ENCODE results near the gene MED13L. TPM values are rescaled to one million over a fixed set of nuclear protein-coding genes. Genes with fewer than 3 reads are reported as not detected.
"Not testable (repeated sequence)": the region's sequence is repeated elsewhere in the genome, so short reads cannot be mapped to it uniquely, and the experiment has no call there.

The MED13L gene
- total RNA-seq, 1 donor from 2014 or later: 169 TPM

- no peak for DNase-seq
Observed at GRCh38 chr12:116009805-116010204, 267.7 kb downstream of the MED13L start.

DNA sequence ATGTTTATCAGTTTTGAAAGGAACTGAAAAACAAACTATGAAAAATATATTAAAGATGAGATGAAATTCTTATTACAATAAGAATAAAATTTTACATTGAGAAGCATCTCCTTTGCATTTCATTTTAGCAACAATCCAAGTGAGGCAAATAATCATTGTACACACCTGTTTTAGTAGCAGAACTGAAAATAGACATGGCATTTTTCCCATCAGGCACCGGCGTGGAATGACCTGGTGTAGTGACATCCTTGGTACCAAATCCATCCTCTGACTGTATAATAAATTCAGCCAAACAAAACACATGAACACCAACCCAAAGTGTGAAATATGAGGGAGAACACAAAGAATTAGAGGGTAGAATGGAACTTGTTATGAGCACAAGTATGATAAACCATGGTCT is 271.4 kb downstream of the MED13L start:
- DNase-seq: no peak

DNA sequence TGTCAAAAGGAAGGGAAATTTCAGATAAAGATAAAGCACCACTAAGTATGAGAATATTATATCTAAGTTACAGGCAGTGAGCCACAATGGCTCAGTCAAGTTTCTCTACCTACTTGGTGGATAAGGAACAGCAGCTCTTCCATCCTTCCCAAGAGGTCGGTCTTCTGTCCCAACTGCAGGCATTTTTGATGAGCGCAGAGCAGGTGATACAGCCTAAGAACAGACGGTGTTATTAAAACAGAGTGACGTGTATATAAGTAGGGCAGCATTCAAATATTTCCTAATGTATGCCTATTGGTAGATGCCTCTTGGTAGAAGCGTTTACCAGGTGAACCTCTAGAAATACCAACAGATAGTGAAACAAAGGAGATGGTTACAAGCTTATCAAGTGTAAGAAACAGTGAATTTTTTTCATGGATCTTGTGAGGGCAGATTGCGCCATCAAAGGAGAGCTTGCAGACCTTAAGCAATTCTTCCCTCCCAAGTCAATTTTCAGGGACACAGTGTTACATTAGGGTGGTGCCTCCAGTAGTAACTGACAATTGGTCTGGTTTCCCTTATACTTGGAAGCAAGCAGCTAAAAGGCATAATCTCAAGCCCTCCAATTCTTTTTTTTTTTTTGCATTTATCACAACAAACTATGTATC is 274.5 kb downstream of the MED13L start:
- no peak for DNase-seq

DNA sequence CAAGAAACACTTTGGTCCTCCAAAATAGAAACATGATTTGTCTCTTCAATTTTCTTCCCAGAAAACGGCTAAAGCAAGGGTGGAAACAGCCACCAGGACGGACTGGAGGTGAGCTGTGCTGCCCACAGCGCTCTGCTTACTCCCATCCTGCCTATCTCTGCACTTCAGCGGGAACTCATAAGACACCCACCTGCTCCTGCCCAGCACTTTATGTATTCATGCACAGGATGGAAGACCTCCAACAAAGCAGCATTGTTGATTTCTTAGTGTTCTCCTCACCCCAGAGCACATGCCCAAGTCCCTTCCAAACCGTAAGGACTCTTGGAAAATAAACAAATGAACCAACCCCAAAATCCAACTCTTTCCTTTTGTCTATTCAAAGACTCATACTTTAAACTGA is 277.2 kb downstream of the MED13L start:
- DNase-seq: no peak

GRCh38 chr12:115999582-115999981 is 277.9 kb downstream of the MED13L start:
- DNase-seq: no peak

DNA sequence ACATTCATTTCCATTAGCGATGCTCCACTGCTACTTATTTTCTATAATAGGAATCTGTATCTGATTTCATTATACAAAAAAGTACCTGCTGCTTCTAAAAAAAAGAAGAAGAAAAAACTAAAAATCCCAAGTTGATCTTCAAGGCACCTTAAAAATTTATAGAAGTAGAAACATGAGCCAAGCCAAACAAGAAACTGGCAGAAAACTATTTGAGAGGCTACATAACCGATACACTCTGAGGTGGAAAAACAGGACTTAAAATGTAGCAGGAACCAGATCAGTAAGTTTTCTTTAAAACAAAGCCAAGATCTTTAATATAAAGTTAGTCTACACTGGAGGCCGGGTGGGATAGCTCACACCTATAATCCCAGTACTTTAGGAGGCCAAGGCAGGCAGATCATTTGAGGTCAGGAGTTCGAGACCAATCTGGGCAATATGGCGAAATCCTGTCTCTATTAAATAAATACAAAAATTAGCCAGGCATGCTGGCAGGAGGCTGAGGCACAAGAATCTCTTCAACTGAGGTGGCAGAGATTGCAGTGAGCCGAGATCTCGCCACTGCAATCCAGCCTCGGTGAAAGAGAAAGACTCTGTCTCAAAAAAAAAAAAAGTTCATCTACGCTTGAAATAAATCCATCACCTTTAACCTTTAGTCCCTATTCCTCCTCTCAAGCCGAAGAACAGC is 278.6 kb downstream of the MED13L start:
- peak; percentile 22 for DNase-seq

DNA sequence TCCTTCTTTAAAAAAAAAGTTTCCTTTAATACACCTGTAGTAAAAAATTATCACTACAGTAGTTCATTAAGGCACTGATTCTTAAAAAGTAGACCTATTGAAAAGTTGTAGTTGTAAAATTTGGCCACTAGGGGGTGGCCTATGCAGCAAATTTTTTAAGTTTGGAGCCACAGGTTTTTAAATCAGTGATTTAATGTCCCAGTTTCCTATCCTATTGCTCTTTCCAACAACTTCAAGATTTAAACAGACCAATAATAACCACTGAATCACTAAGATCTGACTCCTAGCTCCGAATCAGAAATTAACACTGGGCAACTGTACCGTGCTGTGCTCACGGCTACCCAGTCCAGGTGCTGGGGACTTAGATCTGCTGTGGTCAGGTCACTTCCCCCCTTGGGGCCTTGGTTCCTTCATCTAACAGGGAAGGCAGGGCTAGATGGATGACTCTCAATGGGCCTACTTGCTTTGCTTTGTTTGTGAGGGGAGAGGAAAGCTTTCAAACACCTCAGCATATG is 279.3 kb downstream of the MED13L start:
- peak; percentile 78 for DNase-seq

DNA sequence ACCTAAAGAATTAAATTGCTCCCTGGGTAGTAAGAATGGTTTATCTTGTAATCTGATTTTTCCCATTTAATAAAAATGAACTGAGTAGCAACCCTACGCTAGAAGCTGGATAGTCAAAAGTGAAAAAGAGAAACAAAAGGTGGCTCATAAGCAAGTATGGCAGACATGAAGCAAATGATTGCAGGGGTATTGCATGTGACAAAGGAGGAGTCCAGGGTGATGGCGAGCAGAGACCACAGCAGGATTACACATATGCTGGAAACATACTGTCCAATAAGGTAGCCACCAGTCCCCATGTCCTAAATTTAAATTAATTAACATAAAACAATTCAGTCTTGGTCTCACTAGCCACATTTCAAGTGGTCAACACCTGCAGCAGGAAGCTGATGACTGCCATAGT is 283.8 kb downstream of the MED13L start:
- DNase-seq: no peak

DNA sequence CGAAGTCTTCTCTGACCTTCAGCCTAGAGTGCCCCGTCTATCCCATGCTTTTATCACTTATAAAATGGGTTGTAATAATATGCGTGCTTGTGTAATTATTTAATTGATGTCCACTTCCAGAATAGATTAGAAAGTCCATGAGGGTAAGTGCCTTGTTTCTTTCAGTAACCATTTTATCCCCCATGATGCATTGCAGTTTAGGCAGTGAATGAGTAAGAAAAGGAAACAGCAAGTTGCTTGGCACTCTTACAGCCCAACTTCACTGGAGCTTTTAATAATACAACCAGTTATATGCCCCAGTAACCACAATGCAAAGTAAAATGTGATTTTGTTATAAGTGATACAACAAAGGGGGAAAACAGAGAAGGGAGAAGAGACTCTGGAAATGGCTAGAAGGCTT is 287.3 kb downstream of the MED13L start:
- DNase-seq: no peak

DNA sequence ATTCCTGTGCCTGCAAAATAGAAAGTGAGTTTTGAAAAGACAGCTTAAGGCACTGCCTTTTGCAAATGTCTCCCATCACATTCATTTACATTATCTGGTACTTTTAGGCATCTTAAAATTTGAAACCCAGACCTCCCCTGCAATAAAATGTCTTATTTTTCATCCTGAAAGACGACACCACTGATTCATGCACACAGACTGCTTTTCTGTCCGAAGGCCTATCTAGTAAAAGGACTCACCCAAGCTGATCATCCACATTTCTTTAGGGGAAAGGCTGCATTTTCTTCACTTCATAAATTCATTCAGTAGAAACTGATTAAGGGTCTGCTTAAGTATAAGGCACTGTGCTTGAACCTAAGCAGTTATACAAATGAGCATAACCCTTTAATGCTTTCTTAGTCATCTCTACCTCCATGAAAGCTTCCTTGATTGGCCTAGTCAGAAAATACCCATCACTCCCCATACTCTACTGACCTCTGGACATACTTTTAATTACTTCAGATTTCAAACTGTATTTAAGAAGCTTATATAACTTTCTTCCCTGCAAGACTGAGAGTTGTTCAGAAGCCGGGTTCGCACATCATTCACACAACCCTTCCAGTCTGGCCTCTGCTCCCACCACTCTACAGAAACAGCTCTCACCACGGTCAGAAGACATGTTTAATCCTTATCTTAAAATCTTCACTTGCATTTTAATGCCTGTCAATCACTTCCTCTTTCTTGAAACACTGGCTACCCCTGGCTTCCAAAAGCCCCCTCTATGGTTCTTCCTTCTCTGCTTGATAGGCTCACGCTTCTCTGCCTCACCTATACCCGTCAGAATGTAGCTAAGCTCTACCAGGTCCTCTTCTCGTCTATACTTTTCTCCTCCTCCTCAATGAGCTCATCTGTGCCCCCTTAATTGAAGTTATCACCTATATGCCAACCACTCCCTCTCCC is 288.6 kb downstream of the MED13L start:
- no peak for DNase-seq

DNA sequence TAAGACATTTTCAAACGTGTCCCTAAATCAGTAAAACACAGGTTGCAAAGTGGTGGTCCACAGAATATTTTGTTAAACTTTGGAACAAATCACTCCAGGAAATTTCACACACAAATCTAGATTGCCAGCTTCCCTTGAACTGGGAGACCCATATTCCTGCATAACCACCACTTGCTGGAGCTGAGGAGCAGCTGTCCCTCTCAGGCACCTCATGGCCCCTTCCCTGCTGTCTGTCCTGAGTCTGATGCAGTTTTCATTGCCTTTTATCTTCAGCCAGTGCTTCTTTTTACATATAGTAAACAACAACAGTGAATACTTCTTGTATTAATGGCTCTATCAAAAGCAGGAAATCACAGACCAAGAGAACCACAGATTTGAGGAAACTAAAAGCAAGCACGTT is 289.3 kb downstream of the MED13L start:
- DNase-seq: no peak

- no peak for DNase-seq
Observed at GRCh38 chr12:115984616-115985015, 292.9 kb downstream of the MED13L start.

GRCh38 chr12:115983226-115983798 is 294.2 kb downstream of the MED13L start:
- no peak for DNase-seq

- DNase-seq: no peak
Observed at GRCh38 chr12:115980339-115980738, 297.2 kb downstream of the MED13L start.

GRCh38 chr12:115979851-115980250 is 297.6 kb downstream of the MED13L start:
- DNase-seq: no peak

DNA sequence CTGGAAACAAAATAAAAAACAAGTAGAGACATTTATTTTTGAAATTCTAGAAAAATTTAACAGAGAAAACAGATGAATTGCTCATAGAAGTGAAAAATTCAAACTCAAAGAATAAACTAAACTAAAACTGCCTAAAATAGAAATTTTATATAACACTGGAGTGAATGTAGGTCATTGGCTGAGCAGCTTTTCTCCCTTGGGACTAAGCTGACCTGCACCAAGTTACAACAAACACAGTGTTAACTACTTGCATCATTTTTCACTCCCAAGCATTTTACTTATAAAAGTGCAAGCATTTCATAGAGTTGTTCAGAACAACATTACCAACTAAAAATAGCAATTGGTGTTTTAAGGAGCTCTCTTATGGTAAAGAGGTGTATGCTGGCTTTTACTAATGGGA is 298.1 kb downstream of the MED13L start:
- DNase-seq: no peak

DNA sequence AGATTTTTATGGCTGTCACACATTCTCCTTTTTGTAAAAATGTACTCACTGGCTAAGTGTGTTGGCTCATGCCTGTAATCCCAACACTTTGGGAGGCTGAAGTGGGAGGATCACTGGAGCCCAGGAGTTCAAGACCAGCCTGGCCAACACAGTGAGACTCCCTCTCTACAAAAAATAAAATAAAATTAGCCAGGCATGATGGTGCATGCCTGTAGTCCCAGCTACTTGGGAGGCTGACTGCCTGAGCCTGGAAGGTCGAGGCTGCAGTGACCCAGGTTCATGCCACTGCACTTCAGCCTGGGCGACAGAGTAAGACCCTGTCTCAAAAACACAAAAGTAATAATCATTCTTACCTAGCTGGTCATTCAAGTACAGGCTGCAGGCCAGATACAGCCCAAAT is 300.7 kb downstream of the MED13L start:
- DNase-seq: not testable (repeated sequence)

DNA sequence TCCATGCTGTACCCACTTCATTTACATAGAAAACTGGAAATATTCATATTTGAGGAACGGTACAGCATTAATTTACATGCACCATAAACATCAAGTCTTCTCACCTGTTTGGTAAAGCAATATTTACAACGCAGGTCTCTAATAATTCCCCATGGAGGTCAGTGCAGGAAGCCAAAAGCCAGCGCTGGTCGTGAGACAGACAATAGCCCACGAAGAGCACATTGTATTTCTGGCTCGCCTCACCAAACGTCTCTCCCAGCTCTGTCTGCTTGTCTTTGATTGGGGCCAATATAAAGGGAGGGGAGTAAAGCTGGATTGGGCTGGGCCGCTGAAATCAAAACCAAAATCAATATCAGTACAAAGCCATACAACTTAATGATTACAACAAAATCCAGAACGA is 302.1 kb downstream of the MED13L start:
- no peak for DNase-seq

DNA sequence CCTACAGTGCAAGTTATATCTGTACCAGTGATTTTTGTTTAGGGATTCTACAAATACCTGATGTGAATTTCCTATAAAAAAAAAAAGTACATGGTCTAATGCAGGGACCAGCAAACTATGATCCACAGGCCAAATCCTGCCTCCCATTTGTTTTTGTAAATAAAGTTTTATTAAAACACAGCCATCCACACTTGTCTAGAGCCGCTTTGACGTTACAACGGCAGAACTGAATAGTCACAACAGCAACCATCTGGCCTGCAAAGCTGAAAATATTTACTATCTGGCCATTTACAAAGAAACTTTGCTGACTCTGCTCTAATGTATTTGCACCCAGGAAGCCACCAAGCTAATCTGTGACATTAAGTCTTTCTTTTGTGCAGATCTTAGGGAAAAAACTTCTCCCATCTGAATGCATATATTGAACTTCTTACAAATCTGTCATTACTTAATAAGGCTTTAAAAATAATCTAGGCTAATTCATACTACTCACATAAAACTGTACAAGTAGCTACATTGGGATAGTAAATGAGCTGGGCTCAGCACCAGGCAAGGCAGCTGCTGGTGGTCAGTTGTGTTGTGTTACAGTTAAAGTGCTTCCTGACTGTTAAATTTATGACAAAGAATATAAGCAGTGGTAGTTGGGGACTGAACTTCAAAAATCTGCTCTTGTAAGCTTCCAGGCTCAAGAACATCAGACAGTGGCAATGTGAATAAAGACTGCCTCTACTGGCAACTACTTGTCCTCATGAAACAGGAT is 303.3 kb downstream of the MED13L start:
- no peak for DNase-seq

DNA sequence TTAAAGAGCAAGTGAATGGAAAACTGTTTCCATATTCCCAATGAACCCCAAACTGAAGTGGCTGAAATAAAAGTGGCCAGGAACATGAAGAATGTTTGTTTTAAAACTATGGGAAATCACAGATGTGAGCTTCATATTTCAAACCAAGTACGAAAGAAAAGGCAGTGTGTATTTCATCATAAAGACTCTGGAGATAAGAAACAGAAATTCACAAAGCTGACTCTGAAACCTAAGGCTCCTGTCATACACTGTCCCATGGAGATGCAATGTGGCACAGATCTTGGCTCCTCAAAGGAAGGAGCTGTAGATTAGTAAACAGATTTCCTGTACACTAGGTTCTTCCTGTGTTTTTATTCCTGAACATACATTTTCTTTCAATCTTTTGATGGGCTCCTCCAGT is 304.4 kb downstream of the MED13L start:
- DNase-seq: no peak

DNA sequence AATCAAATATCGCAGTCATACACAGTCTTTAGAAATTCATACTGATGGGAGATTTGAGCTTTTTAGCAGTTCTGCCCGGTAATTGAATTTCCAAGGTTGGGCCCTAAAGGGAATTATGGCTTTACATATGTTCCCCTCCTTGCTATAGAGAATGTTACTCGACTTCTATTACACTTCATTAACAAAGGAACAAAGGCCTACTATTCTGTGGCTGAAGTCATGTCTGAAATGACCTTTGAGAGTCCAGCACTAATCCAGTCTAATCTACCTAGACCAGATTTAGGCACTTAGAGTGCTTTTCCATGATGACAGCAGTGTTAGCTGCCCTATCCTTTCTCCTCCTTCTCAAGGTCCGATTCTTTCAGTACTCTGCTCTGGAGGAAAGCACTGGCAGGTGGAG is 305.3 kb downstream of the MED13L start:
- no peak for DNase-seq

- no peak for DNase-seq
Observed at GRCh38 chr12:115968211-115968610, 309.3 kb downstream of the MED13L start.

All from tongue (tissue), 2 donors.